Measurements from ENCODE around the gene BSDC1.

DNA sequence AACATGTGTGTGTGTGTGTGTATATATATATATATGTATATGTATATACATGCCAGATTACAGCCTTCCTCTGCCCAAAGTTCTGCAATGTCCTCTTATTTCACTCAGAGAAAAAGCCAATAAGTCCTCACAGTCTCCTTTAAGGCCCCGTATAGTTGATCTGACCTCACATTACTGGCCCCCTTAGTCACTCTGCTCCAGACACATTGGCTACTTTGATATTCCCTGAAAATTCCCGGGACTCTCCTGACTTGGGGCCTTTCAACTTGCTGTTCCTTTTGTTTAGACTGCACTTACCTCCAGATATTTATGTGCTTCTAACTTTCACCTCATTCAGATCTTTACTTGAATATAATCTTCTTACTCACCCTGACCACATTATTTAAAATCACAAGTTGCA lies 4.2 kb upstream of the BSDC1 start:
- TF ChIP-seq, protein P1, sequence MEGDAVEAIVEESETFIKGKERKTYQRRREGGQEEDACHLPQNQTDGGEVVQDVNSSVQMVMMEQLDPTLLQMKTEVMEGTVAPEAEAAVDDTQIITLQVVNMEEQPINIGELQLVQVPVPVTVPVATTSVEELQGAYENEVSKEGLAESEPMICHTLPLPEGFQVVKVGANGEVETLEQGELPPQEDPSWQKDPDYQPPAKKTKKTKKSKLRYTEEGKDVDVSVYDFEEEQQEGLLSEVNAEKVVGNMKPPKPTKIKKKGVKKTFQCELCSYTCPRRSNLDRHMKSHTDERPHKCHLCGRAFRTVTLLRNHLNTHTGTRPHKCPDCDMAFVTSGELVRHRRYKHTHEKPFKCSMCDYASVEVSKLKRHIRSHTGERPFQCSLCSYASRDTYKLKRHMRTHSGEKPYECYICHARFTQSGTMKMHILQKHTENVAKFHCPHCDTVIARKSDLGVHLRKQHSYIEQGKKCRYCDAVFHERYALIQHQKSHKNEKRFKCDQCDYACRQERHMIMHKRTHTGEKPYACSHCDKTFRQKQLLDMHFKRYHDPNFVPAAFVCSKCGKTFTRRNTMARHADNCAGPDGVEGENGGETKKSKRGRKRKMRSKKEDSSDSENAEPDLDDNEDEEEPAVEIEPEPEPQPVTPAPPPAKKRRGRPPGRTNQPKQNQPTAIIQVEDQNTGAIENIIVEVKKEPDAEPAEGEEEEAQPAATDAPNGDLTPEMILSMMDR (IDR thresholded peaks at IDR 0.05): no peak
- TF ChIP-seq POLR2A (IDR thresholded peaks at IDR 0.05; ENCODE audit: low read depth) (no peak), POLR2AphosphoS5 (IDR thresholded peaks at IDR 0.05) (no peak)
